ENCODE measurements around the gene KRT37.
"Not testable (repeated sequence)": the region's sequence is repeated elsewhere in the genome, so short reads cannot be mapped to it uniquely, and the experiment has no call there.

Gene KRT37

GRCh38 chr17:41411072-41411840 lies 13.1 kb downstream of the KRT37 start:
- FAIRE-seq (no peak), DNase-seq (ENCODE audit: extremely low spot score, insufficient read length, low read depth) (no peak)

- DNase-seq (ENCODE audit: extremely low spot score, insufficient read length, low read depth) (no peak), FAIRE-seq (no peak)
Observed at GRCh38 chr17:41407226-41407625, 17.2 kb downstream of the KRT37 start.

GRCh38 chr17:41406205-41406604 lies 18.2 kb downstream of the KRT37 start:
- DNase-seq (ENCODE audit: extremely low spot score, insufficient read length, low read depth) = no peak
- no peak for FAIRE-seq

GRCh38 chr17:41404024-41404671 lies 20.2 kb downstream of the KRT37 start:
- FAIRE-seq (no peak), DNase-seq (ENCODE audit: extremely low spot score, insufficient read length, low read depth) (no peak)

- FAIRE-seq = no peak
- no peak for DNase-seq (ENCODE audit: extremely low spot score, insufficient read length, low read depth)
Observed at GRCh38 chr17:41403404-41404023, 20.9 kb downstream of the KRT37 start.

GRCh38 chr17:41402161-41402560 lies 22.2 kb downstream of the KRT37 start:
- no peak for DNase-seq (ENCODE audit: extremely low spot score, insufficient read length, low read depth)

GRCh38 chr17:41396996-41397660 lies 27.3 kb downstream of the KRT37 start, which contains the start of gene KRT31:
TSS of gene KRT31 (minus strand) at chr17:41397608. CDS start at chr17:41397539, 69 bp downstream.
- FAIRE-seq (no peak), DNase-seq (ENCODE audit: extremely low spot score, insufficient read length, low read depth) (no peak)

More at GRCh38 chr17:41402161-41402560, 22.2 kb downstream of the KRT37 start:
- FAIRE-seq = no peak

- FAIRE-seq (no peak), DNase-seq (ENCODE audit: extremely low spot score, insufficient read length, low read depth) (no peak)
Observed at GRCh38 chr17:41396340-41396739, 28.0 kb downstream of the KRT37 start.

- FAIRE-seq (no peak), DNase-seq (ENCODE audit: extremely low spot score, insufficient read length, low read depth) (no peak)
Observed at GRCh38 chr17:41395611-41396010, 28.8 kb downstream of the KRT37 start.

- FAIRE-seq; DNase-seq (ENCODE audit: extremely low spot score, insufficient read length, low read depth): not testable (repeated sequence)
Observed at GRCh38 chr17:41395044-41395443, 29.3 kb downstream of the KRT37 start.

- DNase-seq (ENCODE audit: extremely low spot score, insufficient read length, low read depth) (no peak), FAIRE-seq (no peak)
Observed at GRCh38 chr17:41394254-41394996, 30.0 kb downstream of the KRT37 start.

GRCh38 chr17:41393826-41394225 lies 30.6 kb downstream of the KRT37 start:
- DNase-seq (ENCODE audit: extremely low spot score, insufficient read length, low read depth) (no peak), FAIRE-seq (no peak)

- no peak for FAIRE-seq
- DNase-seq (ENCODE audit: extremely low spot score, insufficient read length, low read depth) = no peak
Observed at GRCh38 chr17:41393294-41393693, 31.1 kb downstream of the KRT37 start.

- FAIRE-seq (no peak), DNase-seq (ENCODE audit: extremely low spot score, insufficient read length, low read depth) (no peak)
Observed at GRCh38 chr17:41392278-41392677, 32.1 kb downstream of the KRT37 start.

GRCh38 chr17:41391535-41391934 lies 32.9 kb downstream of the KRT37 start:
- FAIRE-seq = no peak
- no peak for DNase-seq (ENCODE audit: extremely low spot score, insufficient read length, low read depth)

- FAIRE-seq (no peak), DNase-seq (ENCODE audit: extremely low spot score, insufficient read length, low read depth) (no peak)
Observed at GRCh38 chr17:41390411-41390938, 33.9 kb downstream of the KRT37 start.

- no peak for FAIRE-seq
- DNase-seq (ENCODE audit: extremely low spot score, insufficient read length, low read depth) = no peak
Observed at GRCh38 chr17:41387670-41388069, 36.7 kb downstream of the KRT37 start.

- no peak for DNase-seq (ENCODE audit: extremely low spot score, insufficient read length, low read depth)
- FAIRE-seq = no peak
Observed at GRCh38 chr17:41386227-41386626, 38.2 kb downstream of the KRT37 start.

GRCh38 chr17:41383690-41384089 lies 40.7 kb downstream of the KRT37 start:
- FAIRE-seq = no peak
- no peak for DNase-seq (ENCODE audit: extremely low spot score, insufficient read length, low read depth)

- no peak for FAIRE-seq
Observed at GRCh38 chr17:41382394-41382793, 42.0 kb downstream of the KRT37 start.

More at GRCh38 chr17:41382394-41382793, 42.0 kb downstream of the KRT37 start:
- no peak for DNase-seq (ENCODE audit: extremely low spot score, insufficient read length, low read depth)
